ENCODE measurements around the gene ANXA3.

DNA sequence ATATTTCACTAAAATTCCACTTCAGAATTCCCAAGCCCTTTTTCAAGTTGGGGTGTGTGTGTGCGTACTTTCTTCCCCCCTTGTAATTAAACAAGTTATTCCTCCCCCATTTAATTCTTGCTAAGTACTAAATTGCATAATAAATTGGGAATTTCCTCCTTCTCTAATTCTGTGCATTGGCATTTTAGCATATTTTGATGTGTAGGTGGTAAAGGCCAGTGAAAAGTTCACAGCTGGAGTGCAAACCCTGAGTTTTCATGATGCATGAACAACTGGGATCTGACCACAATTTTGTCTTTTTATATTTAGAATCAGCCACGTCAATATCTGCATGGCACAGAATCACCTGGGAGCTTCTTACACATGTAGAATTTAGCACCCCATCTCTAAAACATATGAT is 18.5 kb downstream of the ANXA3 start:
- TF ChIP-seq, protein P1, sequence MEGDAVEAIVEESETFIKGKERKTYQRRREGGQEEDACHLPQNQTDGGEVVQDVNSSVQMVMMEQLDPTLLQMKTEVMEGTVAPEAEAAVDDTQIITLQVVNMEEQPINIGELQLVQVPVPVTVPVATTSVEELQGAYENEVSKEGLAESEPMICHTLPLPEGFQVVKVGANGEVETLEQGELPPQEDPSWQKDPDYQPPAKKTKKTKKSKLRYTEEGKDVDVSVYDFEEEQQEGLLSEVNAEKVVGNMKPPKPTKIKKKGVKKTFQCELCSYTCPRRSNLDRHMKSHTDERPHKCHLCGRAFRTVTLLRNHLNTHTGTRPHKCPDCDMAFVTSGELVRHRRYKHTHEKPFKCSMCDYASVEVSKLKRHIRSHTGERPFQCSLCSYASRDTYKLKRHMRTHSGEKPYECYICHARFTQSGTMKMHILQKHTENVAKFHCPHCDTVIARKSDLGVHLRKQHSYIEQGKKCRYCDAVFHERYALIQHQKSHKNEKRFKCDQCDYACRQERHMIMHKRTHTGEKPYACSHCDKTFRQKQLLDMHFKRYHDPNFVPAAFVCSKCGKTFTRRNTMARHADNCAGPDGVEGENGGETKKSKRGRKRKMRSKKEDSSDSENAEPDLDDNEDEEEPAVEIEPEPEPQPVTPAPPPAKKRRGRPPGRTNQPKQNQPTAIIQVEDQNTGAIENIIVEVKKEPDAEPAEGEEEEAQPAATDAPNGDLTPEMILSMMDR (IDR thresholded peaks at IDR 0.05): no peak
- TF ChIP-seq POLR2A (IDR thresholded peaks at IDR 0.05): no peak
